Activated naive CD8-positive, alpha-beta T cell treated with anti-CD3 and anti-CD28 coated beads, Interleukin-2, amount 50 U/mL, for 16 hours (primary cell): ENCODE measurements around the gene FOXL1.

Experiments used
- DNase-seq: peaks from one replicate; pipeline ENCODE4 v3.0.0-alpha.2; 2020; ENCODE audit warnings: low read depth, low spot score

Gene FOXL1

GRCh38 chr16:86549076-86549892 lies 29.1 kb upstream of the FOXL1 start:
- no peak for DNase-seq

- no peak for DNase-seq
Observed at GRCh38 chr16:86549893-86550190, 28.5 kb upstream of the FOXL1 start.

GRCh38 chr16:86550281-86550680 lies 28.1 kb upstream of the FOXL1 start:
- DNase-seq = no peak

GRCh38 chr16:86553356-86553755 lies 25.0 kb upstream of the FOXL1 start:
- no peak for DNase-seq

GRCh38 chr16:86554599-86554916 lies 23.8 kb upstream of the FOXL1 start:
- DNase-seq = no peak

- DNase-seq = peak; percentile 89
Observed at GRCh38 chr16:86554917-86555703, 23.2 kb upstream of the FOXL1 start, which contains the start of gene MTHFSD. MTHFSD (minus strand) TSS chr16:86555235; CDS start chr16:86555184, 51 bp downstream.

- DNase-seq = no peak
Observed at GRCh38 chr16:86555704-86556075, 22.7 kb upstream of the FOXL1 start.

GRCh38 chr16:86556576-86556975 lies 21.8 kb upstream of the FOXL1 start:
- no peak for DNase-seq

GRCh38 chr16:86557587-86557986 lies 20.8 kb upstream of the FOXL1 start:
- DNase-seq = no peak

- DNase-seq = no peak
Observed at GRCh38 chr16:86558355-86559193, 19.8 kb upstream of the FOXL1 start.

GRCh38 chr16:86559802-86560305 lies 18.5 kb upstream of the FOXL1 start:
- DNase-seq = no peak

- DNase-seq = no peak
Observed at GRCh38 chr16:86562356-86562755, 16.0 kb upstream of the FOXL1 start.

GRCh38 chr16:86563469-86564345 lies 14.6 kb upstream of the FOXL1 start:
- peak; percentile 70 for DNase-seq

- DNase-seq = no peak
Observed at GRCh38 chr16:86565181-86565631, 13.1 kb upstream of the FOXL1 start.

GRCh38 chr16:86565644-86566511 lies 12.5 kb upstream of the FOXL1 start:
- no peak for DNase-seq

GRCh38 chr16:86566601-86566965 lies 11.8 kb upstream of the FOXL1 start, which contains the start of gene FOXC2:
FOXC2 (plus strand) TSS chr16:86566829; CDS start chr16:86567336, 507 bp downstream.
- DNase-seq = peak; percentile 29

- no peak for DNase-seq
Observed at GRCh38 chr16:86566966-86567700, 11.2 kb upstream of the FOXL1 start.

- no peak for DNase-seq
Observed at GRCh38 chr16:86567701-86568581, 10.4 kb upstream of the FOXL1 start.
